Epithelial cell of proximal tubule (primary cell): ENCODE measurements around the gene GTF3C6. TPM values are rescaled to one million over a fixed set of nuclear protein-coding genes. Genes with fewer than 3 reads are reported as not detected.

Experiments
- DNase-seq: peaks from one replicate; pipeline ENCODE4 v3.0.0-alpha.2; 2011; ENCODE audit warnings: low read depth
- H3K4me3 ChIP-seq: 2 replicates; pipeline ENCODE4 v1.5.1; 2011; ENCODE audit warnings: low read depth, mild to moderate bottlenecking, low read length
- total RNA-seq: library from RNA; depleted of rRNA; stranded (reverse); fragments of >200 nt; gene quantifications from 2 replicates; pipeline ENCODE4 v1.2.3, GENCODE V29; 2015
- TF ChIP-seq, protein P1 (sequence below): conservative IDR thresholded peaks from 2 replicates; pipeline ENCODE4 v1.5.1; 2012; ENCODE audit warnings: low read depth, mild to moderate bottlenecking, low read length

GTF3C6 gene, protein sequence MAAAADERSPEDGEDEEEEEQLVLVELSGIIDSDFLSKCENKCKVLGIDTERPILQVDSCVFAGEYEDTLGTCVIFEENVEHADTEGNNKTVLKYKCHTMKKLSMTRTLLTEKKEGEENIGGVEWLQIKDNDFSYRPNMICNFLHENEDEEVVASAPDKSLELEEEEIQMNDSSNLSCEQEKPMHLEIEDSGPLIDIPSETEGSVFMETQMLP
- total RNA-seq = 85.0 and 92.5 TPM in 2 replicates

DNA sequence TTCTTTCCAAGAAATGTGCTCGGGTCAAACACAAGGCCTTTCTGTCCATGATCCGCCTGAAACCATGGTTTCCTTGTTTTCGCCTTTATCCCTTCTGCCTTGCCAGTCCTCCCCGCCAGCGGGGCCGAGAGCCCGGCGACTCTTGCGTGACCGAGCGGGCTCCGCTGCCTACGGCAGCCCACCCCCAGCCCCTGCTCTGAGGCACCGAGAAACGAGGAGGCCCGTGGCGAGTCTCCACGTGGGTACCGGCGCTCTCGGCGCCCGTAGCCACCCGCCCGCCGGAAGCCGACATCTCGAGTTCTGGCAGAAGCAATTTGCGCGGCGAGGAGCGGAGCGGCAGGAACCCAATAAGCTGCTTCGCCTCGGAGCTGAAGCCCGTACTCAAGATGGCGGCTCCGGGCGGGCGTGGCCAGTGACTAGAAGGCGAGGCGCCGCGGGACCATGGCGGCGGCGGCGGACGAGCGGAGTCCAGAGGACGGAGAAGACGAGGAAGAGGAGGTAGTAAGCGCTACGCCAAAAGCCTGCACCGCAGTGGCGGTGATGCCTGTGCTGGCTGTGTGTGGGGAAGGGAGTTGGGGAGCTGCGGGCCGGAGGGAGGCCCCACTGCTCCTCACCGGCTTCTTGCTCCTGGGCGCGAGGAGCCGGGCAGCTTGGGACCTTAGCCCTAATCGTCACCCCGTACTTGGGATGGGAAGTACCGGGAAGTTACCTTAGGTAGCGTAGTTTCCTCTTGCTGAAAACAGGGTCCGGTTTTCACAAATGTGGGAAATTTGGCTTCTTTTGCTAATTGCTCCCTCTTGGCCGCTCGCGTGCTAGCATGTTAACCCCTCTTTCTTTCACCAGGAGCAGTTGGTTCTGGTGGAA, at the start of gene GTF3C6:
Gene GTF3C6 (plus strand): TSS at position 378 of the 864 bp plus-strand sequence. CDS start 64 bp downstream, at position 442.
- no peak for DNase-seq
- H3K4me3 ChIP-seq = peak within 1 kb of the TSS; percentile 93
- TF ChIP-seq, protein P1, sequence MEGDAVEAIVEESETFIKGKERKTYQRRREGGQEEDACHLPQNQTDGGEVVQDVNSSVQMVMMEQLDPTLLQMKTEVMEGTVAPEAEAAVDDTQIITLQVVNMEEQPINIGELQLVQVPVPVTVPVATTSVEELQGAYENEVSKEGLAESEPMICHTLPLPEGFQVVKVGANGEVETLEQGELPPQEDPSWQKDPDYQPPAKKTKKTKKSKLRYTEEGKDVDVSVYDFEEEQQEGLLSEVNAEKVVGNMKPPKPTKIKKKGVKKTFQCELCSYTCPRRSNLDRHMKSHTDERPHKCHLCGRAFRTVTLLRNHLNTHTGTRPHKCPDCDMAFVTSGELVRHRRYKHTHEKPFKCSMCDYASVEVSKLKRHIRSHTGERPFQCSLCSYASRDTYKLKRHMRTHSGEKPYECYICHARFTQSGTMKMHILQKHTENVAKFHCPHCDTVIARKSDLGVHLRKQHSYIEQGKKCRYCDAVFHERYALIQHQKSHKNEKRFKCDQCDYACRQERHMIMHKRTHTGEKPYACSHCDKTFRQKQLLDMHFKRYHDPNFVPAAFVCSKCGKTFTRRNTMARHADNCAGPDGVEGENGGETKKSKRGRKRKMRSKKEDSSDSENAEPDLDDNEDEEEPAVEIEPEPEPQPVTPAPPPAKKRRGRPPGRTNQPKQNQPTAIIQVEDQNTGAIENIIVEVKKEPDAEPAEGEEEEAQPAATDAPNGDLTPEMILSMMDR = no peak

DNA sequence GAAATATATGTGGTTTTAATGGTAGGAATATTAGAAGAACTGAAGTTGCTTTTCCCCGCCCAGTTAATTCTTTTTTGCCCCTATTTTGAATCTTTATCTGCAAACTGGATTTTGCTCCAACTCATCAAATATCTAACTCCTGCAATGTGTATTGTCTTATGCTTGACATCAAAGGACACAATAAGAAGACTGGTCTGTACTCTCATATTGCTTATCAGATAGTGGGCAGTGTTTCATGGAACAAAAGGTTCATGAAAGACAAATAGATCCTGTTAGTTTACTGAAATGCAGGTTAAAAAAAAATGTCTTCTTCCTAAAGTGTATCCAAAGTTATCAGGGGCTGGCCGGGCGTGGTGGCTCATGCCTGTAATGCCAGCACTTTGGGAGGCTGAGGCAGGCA, 27.7 kb upstream of the GTF3C6 start:
- TF ChIP-seq, protein P1 = no peak
- no peak for DNase-seq
- H3K4me3 ChIP-seq = no peak overlapping the region

DNA sequence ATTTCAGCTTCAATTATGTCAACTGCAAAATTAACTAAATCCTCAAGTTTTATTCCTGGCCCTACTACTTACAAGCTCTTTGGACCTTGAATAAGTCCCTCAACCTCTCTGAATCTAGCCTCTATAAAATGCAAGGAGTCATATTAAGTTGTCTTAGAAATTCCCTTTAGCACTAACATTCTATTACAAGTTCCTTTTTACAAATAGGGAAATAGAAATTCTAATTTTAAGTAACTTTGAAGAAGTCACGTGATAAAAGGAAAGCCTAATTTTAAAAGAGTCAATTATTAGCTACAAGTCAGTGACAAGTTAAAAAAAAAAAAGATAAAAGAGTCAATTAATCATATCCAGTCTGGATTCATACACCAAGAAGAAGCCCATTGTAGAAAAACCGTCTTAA, 24.6 kb upstream of the GTF3C6 start:
- no peak for DNase-seq
- TF ChIP-seq, protein P1 = no peak
- H3K4me3 ChIP-seq = no peak overlapping the region

DNA sequence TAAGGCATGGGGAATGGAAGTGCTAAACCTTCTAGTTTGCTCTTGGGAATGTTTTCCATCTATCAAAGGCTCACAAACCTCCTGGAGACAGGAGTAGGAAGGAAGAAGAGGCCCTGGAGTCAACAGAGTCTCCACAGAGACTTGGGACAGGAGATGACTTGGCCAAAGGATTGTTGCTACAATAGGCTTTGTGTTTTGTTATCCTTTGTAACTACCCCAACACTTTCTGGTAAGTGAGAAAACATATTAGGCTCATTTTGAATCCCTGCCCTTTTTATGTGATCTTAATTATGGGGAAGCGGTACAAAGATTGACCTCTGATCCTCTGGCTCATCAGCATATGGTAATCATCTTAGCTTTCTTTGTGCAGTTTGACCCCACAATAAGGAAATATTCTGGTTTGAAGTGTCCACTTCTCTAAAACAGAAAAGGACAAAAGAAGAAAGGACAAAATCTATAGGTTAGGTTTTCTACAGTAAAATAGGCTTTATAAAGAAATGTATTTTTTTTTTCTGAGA, 24.1 kb upstream of the GTF3C6 start:
- TF ChIP-seq, protein P1 = no peak
- no peak overlapping the region for H3K4me3 ChIP-seq

DNA sequence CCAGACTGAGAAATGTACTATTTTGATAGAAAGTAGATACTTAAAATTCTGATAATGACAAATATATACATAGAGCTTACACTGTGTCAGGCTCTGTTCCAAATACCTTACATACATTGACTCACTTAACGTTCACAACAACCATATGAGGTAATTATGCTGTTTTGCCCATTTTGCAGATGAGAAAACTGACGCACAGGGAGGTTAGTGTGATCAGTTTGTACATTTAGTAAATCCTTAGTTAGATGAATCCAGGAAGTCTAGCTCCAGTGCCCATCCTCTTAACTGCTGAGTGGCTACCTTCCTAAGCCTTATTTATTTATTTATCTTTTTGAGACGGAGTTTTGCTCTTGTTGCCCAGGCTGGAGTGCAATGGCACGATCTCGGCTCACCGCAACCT, 23.3 kb upstream of the GTF3C6 start:
- no peak for DNase-seq

More for the DNA sequence above, 24.1 kb upstream of the GTF3C6 start:
- no peak for DNase-seq

DNA sequence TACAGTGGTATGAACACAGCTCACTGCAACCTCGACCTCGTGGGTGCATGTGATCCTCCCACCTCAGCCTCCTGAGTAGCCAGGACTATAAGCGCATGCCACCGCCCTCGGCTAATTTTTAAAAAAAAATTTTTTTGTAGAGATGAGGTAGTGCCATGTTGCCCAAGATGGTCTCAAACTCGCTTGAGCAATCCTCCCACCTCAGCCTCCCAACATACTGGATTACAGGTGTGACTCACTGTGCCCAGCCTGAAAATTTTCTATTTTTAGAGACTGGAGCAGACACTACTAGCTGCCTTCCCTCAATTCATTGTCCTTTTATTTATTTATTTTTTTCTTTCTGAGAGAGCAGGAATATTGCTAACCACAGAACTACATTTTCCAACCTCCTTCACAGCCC, 20.3 kb upstream of the GTF3C6 start:
- no peak overlapping the region for H3K4me3 ChIP-seq
- TF ChIP-seq, protein P1 = no peak
- no peak for DNase-seq

More for the DNA sequence above, 23.3 kb upstream of the GTF3C6 start:
- TF ChIP-seq, protein P1 = no peak
- no peak overlapping the region for H3K4me3 ChIP-seq
